K562 (cell line): Measurements from ENCODE around the gene MAP1LC3A. TPM values are rescaled to one million over a fixed set of nuclear protein-coding genes. Genes with fewer than 3 reads are reported as not detected.

Experiments used
- ARNT ChIP-seq, 2 experiments: fragments of 450-650 bp; IDR thresholded peaks; 2 replicates each; pipeline ENCODE4 v1.6.1; 2016; ENCODE audit warnings: mild to moderate bottlenecking in 1 of 2
- ATF1 ChIP-seq, 2 experiments: fragments of 450-650 bp in 1 of 2; IDR thresholded peaks; 2 replicates each; pipeline ENCODE4 v1.6.1; 2016; ENCODE audit warnings: missing compliant biosample characterization in 1 of 2, missing genetic modification characterization in 1 of 2
- BRD4 ChIP-seq: fragments of 200-600 bp; sonication (generic); IDR thresholded peaks from 2 replicates; pipeline ENCODE4 v1.6.1; 2017; ENCODE audit warnings: inconsistent platforms
- FOXJ2 ChIP-seq: fragments of 200-800 bp; sonication (Bioruptor generic); IDR thresholded peaks from 2 replicates; pipeline ENCODE4 v1.6.1; 2016; ENCODE audit warnings: missing genetic modification characterization, missing compliant biosample characterization
- JUN ChIP-seq, 2 experiments: sonication (generic) in 1 of 2; formaldehyde crosslinking in 1 of 2; IDR thresholded peaks; 2 replicates each; pipeline versions ENCODE4 v1.6.1 to v1.8.0; 2012 to 2022; ENCODE audit warnings: borderline replicate concordance in 2 of 2, mild to moderate bottlenecking in 2 of 2, improper control_type of control experiment in 1 of 2, low read depth in 1 of 2, low read length in 1 of 2, missing genetic modification reagents in 1 of 2
- KLF13 ChIP-seq: fragments of 450-650 bp; IDR thresholded peaks from 2 replicates; pipeline ENCODE4 v1.6.1; 2016; ENCODE audit warnings: missing genetic modification characterization, low read depth, mild to moderate bottlenecking, missing compliant biosample characterization, moderate library complexity, borderline replicate concordance
- MAZ ChIP-seq, 2 experiments: fragments of 450-650 bp in 1 of 2; sonication (generic) in 1 of 2; formaldehyde crosslinking; IDR thresholded peaks in 1 of 2; conservative IDR thresholded peaks in 1 of 2; 2 replicates each; pipeline versions ENCODE4 v1.4.0 to v1.5.0; 2020; ENCODE audit warnings: mild to moderate bottlenecking in 1 of 2, missing genetic modification reagents in 1 of 2
- MECOM ChIP-seq: fragments of 250-450 bp; sonication (Bioruptor Pico); IDR thresholded peaks from 2 replicates; pipeline ENCODE4 v1.8.0; 2022; ENCODE audit warnings: inconsistent platforms
- MYNN ChIP-seq, 2 experiments: sonication (generic); formaldehyde crosslinking in 1 of 2; IDR thresholded peaks; 2 replicates each; pipeline versions ENCODE4 v1.5.0 to v1.6.1; 2016 to 2020; ENCODE audit warnings: antibody characterized with exemption in 1 of 2, missing genetic modification reagents in 1 of 2
- NR3C1 ChIP-seq: sonication (generic); formaldehyde crosslinking; IDR thresholded peaks from 2 replicates; pipeline ENCODE4 v1.8.1; 2022; ENCODE audit warnings: missing genetic modification reagents
- PHF8 ChIP-seq: fragments of 200-600 bp; sonication (generic); IDR thresholded peaks from 2 replicates; pipeline ENCODE4 v1.6.1; 2012; ENCODE audit warnings: mixed run types, mild to moderate bottlenecking, inconsistent platforms, low read length, moderate library complexity, borderline replicate concordance
- PRMT5 ChIP-seq: sonication (generic); formaldehyde crosslinking; IDR thresholded peaks from 2 replicates; pipeline ENCODE4 v1.5.0; 2020; ENCODE audit warnings: missing genetic modification reagents
- RBM39 ChIP-seq: fragments of 200-400 bp; formaldehyde crosslinking; optimal IDR thresholded peaks from 2 replicates; pipeline ENCODE3; 2018; ENCODE audit warnings: low read depth, low read length
- SNRNP70 ChIP-seq: fragments of 200-400 bp; formaldehyde crosslinking; optimal IDR thresholded peaks from 2 replicates; pipeline ENCODE3; 2017; ENCODE audit warnings: low read depth, low read length
- STAG1 ChIP-seq: sonication (generic); formaldehyde crosslinking; IDR thresholded peaks from 2 replicates; pipeline ENCODE4 v1.5.0; 2020; ENCODE audit warnings: missing genetic modification reagents, borderline replicate concordance
- STAT5B ChIP-seq: fragments of 250-450 bp; sonication (Bioruptor Pico); IDR thresholded peaks from 2 replicates; pipeline ENCODE4 v1.8.0; 2021; ENCODE audit warnings: mild to moderate bottlenecking, inconsistent platforms
- TCF3 ChIP-seq: sonication (generic); formaldehyde crosslinking; IDR thresholded peaks from 2 replicates; pipeline ENCODE4 v1.4.0; 2020; ENCODE audit warnings: mild to moderate bottlenecking, missing genetic modification reagents
- ZNF274 ChIP-seq: IDR thresholded peaks from 2 replicates; pipeline ENCODE4 v1.6.1; 2011; ENCODE audit warnings: low read depth, mild to moderate bottlenecking, low read length, moderate library complexity, borderline replicate concordance
- polyA plus RNA-seq, 8 experiments: library from polyadenylated mRNA; depleted of rRNA in 4 of 8; stranded (reverse) in 5 of 8; unstranded in 3 of 8; fragments of >200 nt; fragmentation: Nextera tagmentation in 2 of 8; fragmentation: Illumina TruSeq in 1 of 8; extraction: Ambion mirVana in 2 of 8; extraction: Trizol in 1 of 8; gene quantifications; 2 replicates each; pipeline versions ENCODE4 v1.2.1 to v1.2.3, GENCODE V29; 2011 to 2014; ENCODE audit warnings: inconsistent platforms in 1 of 8, missing spikeins in 1 of 8
- total RNA-seq, 7 experiments: library from RNA; depleted of rRNA in 6 of 7; stranded (reverse); fragments of >200 nt in 6 of 7; fragmentation: Illumina TruSeq in 2 of 7; extraction: Trizol in 2 of 7; gene quantifications; 2 replicates each; pipeline versions ENCODE4 v1.2.1 to v1.2.3, GENCODE V29; 2011 to 2021; ENCODE audit warnings: low replicate concordance in 1 of 7
- TF ChIP-seq, protein P1 (sequence below), 2 experiments: fragments of 450-650 bp in 1 of 2; sonication (generic) in 1 of 2; formaldehyde crosslinking in 1 of 2; IDR thresholded peaks in 1 of 2; conservative IDR thresholded peaks in 1 of 2; 2 replicates each; pipeline versions ENCODE4 v1.6.1 to v1.8.1; 2016 to 2023; ENCODE audit warnings: mild to moderate bottlenecking in 2 of 2, moderate library complexity in 2 of 2, inconsistent platforms in 1 of 2, missing genetic modification reagents in 1 of 2
- TF ChIP-seq, protein P2 (sequence below): sonication (generic); formaldehyde crosslinking; IDR thresholded peaks from 2 replicates; pipeline ENCODE4 v1.8.1; 2022; ENCODE audit warnings: missing genetic modification reagents
- TF ChIP-seq, protein P3 (sequence below), 2 experiments: fragments of 250-450 bp in 1 of 2; fragments of 450-650 bp in 1 of 2; sonication (Bioruptor Pico) in 1 of 2; IDR thresholded peaks; 2 replicates each; pipeline versions ENCODE4 v1.6.1 to v1.8.0; 2016 to 2021; ENCODE audit warnings: mild to moderate bottlenecking in 2 of 2, moderate library complexity in 2 of 2, missing compliant biosample characterization in 1 of 2, missing genetic modification characterization in 1 of 2
- TF ChIP-seq, protein P4 (sequence below): fragments of 450-650 bp; formaldehyde crosslinking; IDR thresholded peaks from 2 replicates; pipeline ENCODE4 v1.4.0; 2020; ENCODE audit warnings: mild to moderate bottlenecking, moderate library complexity

Gene MAP1LC3A
- total and polyA plus RNA-seq, 9 of the 15 experiments (the other 6 are each of a cell fraction or from before 2014, with no cell fraction given), result 0.27 to 0.38 TPM; not detected in 7

DNA sequence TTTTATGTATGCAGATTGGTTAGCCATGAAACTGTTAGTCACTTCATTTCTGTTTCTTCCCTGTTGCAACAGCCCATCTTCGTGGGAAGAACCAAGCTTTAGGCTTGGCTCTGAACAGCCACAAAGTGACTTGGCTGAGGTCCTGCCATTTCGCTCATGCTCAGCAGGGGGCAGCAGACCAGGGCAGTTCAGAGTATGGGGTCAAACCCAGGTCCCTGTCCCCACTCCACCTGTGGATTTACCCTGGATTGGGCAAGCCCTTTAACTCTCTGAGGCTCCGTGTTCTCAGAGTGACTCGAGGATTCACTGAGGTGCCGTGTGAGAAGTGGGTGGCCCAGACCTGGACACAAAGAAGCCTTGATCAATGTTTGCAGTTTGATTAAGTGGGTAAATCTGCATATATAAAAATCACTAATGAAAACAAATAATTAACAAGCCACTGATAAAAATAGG lies 19.8 kb upstream of the MAP1LC3A start (continued):
- TF ChIP-seq KLF13 (tag) (no peak), MAZ (CRISPR knock-in tag; conservative IDR thresholded peaks at IDR 0.05 in 1 of 2, IDR thresholded peaks at IDR 0.05 in 1 of 2) (peak in 1 of 2 experiments; percentile 49; a peak in 1 of 4 replicates), TCF3 (CRISPR knock-in tag) (0 out of 2 replicates have a peak, but pooled peaks have one; percentile 18), ARNT (IDR thresholded peaks at IDR 0.05) (0 out of 4 replicates have a peak, but pooled peaks of 1 of the 2 experiments have one; percentile 29), SNRNP70 (no peak), PHF8 (no peak), MECOM (CRISPR knock-in tag) (no peak), STAG1 (peak; percentile 52; the same call in 1 of the 2 replicates), STAT5B (CRISPR knock-in tag) (no peak), BRD4 (no peak), RBM39 (no peak), NR3C1 (no peak), PRMT5 (CRISPR knock-in tag) (no peak), MYNN (IDR thresholded peaks at IDR 0.05) (no peak), MYNN (CRISPR knock-in tag; IDR thresholded peaks at IDR 0.05) (no peak), ZNF274 (no peak), ATF1 (CRISPR knock-in tag; IDR thresholded peaks at IDR 0.05) (no peak), ATF1 (tag; IDR thresholded peaks at IDR 0.05) (no peak), JUN (IDR thresholded peaks at IDR 0.05; ENCODE audit: borderline replicate concordance, low read depth, low read length) (no peak), JUN (CRISPR knock-in tag; IDR thresholded peaks at IDR 0.05; ENCODE audit: borderline replicate concordance) (no peak), FOXJ2 (tag) (no peak)
- TF ChIP-seq, protein P1, sequence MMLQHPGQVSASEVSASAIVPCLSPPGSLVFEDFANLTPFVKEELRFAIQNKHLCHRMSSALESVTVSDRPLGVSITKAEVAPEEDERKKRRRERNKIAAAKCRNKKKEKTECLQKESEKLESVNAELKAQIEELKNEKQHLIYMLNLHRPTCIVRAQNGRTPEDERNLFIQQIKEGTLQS (IDR thresholded peaks at IDR 0.05), result 0 out of 2 replicates have a peak, but pooled peaks have one; percentile 22
- TF ChIP-seq, protein P1 (CRISPR knock-in tag; conservative IDR thresholded peaks at IDR 0.05), result no peak
- TF ChIP-seq, protein P2, sequence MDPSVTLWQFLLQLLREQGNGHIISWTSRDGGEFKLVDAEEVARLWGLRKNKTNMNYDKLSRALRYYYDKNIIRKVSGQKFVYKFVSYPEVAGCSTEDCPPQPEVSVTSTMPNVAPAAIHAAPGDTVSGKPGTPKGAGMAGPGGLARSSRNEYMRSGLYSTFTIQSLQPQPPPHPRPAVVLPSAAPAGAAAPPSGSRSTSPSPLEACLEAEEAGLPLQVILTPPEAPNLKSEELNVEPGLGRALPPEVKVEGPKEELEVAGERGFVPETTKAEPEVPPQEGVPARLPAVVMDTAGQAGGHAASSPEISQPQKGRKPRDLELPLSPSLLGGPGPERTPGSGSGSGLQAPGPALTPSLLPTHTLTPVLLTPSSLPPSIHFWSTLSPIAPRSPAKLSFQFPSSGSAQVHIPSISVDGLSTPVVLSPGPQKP, result no peak
- TF ChIP-seq, protein P3, sequence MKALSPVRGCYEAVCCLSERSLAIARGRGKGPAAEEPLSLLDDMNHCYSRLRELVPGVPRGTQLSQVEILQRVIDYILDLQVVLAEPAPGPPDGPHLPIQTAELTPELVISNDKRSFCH (CRISPR knock-in tag; IDR thresholded peaks at IDR 0.05), result no peak
- TF ChIP-seq, protein P3 (tag; IDR thresholded peaks at IDR 0.05), result no peak
- TF ChIP-seq, protein P4, sequence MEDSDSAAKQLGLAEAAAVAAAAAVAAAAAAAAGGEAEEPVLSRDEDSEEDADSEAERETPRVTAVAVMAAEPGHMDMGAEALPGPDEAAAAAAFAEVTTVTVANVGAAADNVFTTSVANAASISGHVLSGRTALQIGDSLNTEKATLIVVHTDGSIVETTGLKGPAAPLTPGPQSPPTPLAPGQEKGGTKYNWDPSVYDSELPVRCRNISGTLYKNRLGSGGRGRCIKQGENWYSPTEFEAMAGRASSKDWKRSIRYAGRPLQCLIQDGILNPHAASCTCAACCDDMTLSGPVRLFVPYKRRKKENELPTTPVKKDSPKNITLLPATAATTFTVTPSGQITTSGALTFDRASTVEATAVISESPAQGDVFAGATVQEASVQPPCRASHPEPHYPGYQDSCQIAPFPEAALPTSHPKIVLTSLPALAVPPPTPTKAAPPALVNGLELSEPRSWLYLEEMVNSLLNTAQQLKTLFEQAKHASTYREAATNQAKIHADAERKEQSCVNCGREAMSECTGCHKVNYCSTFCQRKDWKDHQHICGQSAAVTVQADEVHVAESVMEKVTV (CRISPR knock-in tag), result no peak
